T-helper 1 cell treated with Interleukin-12 subunit alpha and Interleukin-12 subunit beta and Interleukin-4 antibody, amounts not matched to agents 30 ng/mL and 1 ng/mL, for 36 hours (primary cell): Measurements from ENCODE around the gene MRLN. TPM values are rescaled to one million over a fixed set of nuclear protein-coding genes. Genes with fewer than 3 reads are reported as not detected.
"Not testable (repeated sequence)": the region's sequence is repeated elsewhere in the genome, so short reads cannot be mapped to it uniquely, and the experiment has no call there.

ENCODE experiments used
- intact Hi-C: fragments of 100-400 bp; cut with micrococcal nuclease; formaldehyde crosslinking; loops from one replicate; pipeline ENCODE4 v1.15.1; 2024
- total RNA-seq: library from RNA; stranded (reverse); gene quantifications from 2 replicates; pipeline ENCODE4 v1.2.3, GENCODE V29; 2022

MRLN gene
- total RNA-seq, 1 donor from 2014 or later: not detected

GRCh38 chr10:59745163-59745650 is 8.0 kb downstream of the MRLN start:
- intact Hi-C loops: no loop called here

GRCh38 chr10:59744762-59745161 is 8.5 kb downstream of the MRLN start:
- intact Hi-C loops: not testable (repeated sequence)

- intact Hi-C loops: not testable (repeated sequence)
These were observed 9.1 kb downstream of the MRLN start for GRCh38 chr10:59744156-59744555.

- intact Hi-C loops: no loop called here
These were observed 11.7 kb downstream of the MRLN start for GRCh38 chr10:59741583-59741982.

GRCh38 chr10:59741048-59741447 is 12.2 kb downstream of the MRLN start:
- intact Hi-C loops: no loop called here

GRCh38 chr10:59736749-59737148 is 16.5 kb downstream of the MRLN start:
- intact Hi-C loops: no loop called here

GRCh38 chr10:59735296-59735695 is 18.0 kb downstream of the MRLN start:
- intact Hi-C loops: no loop called here

GRCh38 chr10:59734014-59734462 is 19.2 kb downstream of the MRLN start:
- intact Hi-C loops: no loop called here

- intact Hi-C loops: not testable (repeated sequence)
These were observed 19.8 kb downstream of the MRLN start for GRCh38 chr10:59733321-59734013.

- intact Hi-C loops: not testable (repeated sequence)
These were observed 20.4 kb downstream of the MRLN start for GRCh38 chr10:59732849-59733248.

GRCh38 chr10:59729167-59729566 is 24.1 kb downstream of the MRLN start:
- intact Hi-C loops: not testable (repeated sequence)

- intact Hi-C loops: no loop called here
These were observed 28.9 kb downstream of the MRLN start for GRCh38 chr10:59724098-59724938.

GRCh38 chr10:59720377-59720776 is 32.9 kb downstream of the MRLN start:
- intact Hi-C loops: no loop called here

- intact Hi-C loops: no loop called here
These were observed 33.9 kb downstream of the MRLN start for GRCh38 chr10:59719374-59719773.

GRCh38 chr10:59718257-59718656 is 35.0 kb downstream of the MRLN start:
- intact Hi-C loops: no loop called here

- intact Hi-C loops: no loop called here
These were observed 39.9 kb downstream of the MRLN start for GRCh38 chr10:59713196-59713821.

GRCh38 chr10:59711871-59712494 is 41.3 kb downstream of the MRLN start:
- intact Hi-C loops: loop anchor here (2.0 kb wide), 1 partner anchor 97 kb away; no protein-coding TSS in a partner anchor

GRCh38 chr10:59709395-59710125 is 43.7 kb downstream of the MRLN start, which contains the start of gene SLC16A9:
Gene SLC16A9, minus strand, starts transcription at chr10:59709850. Its CDS starts 25,559 bp downstream, at chr10:59684291.
- intact Hi-C loops: loop anchor here (1.0 to 2.0 kb wide), 4 partner anchors 31 to 198 kb away; no protein-coding TSS in a partner anchor

GRCh38 chr10:59708816-59709394 is 44.4 kb downstream of the MRLN start:
- intact Hi-C loops: loop anchor here (2.0 kb wide), 2 partner anchors 30 to 82 kb away; no protein-coding TSS in a partner anchor
